GM12865 (cell line): ENCODE data around the gene MOSMO.
A peak's percentile ranks its signal among the peaks of the same experiment; 100 is the strongest.
"Not testable (repeated sequence)": the region's sequence is repeated elsewhere in the genome, so short reads cannot be mapped to it uniquely, and the experiment has no call there.

Source experiments
- DNase-seq: peaks from one replicate; pipeline ENCODE4 v3.0.0; 2010; ENCODE audit warnings: low read depth
- H3K4me3 ChIP-seq: 2 replicates; pipeline ENCODE4 v1.5.1; 2011; ENCODE audit warnings: mild to moderate bottlenecking, low read depth, low read length, control low read depth
- CTCF ChIP-seq: IDR thresholded peaks from 2 replicates; pipeline ENCODE4 v1.5.1; 2011; ENCODE audit warnings: low read length, control low read depth, low read depth, inconsistent platforms; ENCODE audit not compliant: insufficient read depth; ENCODE audit errors: missing control alignments

MOSMO gene

DNA sequence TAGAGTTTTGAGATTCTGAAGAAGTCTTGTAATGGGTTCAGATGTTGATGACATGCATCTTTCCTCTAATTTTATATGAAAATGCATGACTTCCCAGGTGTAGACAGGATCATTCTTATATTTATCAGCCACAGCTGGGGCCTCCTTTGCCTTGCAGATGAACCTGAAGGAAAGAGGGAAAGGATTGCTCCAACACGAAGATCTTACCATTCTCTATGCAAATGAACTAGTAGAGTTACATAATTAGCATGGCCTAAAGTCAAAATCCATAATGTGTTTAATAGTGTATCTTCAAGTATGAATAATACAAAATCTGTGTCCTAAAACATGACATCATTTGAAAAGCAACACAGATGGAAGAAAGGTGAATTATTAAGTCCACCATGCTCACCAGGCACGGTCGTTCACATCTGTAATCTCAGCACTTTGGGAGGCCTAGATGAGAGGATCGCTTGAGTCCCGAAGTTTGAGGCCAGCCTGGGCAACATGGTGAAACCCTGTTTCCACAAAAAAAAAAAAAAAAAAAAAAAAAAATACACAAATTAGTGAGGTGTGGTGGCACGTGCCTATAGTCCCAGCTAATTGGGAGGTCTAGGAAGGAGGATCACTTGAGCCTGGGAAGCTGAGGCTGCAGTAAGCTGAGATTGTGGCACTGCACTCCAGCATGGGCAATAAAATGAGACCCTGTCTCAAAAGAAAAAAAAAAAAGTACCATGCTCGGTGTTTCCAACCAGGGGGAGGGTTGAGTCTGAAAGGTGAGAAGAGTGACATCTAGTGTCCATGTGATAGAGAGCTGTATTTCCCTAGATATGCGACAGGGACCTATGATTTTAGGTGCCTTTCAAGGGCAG, 90.7 kb downstream of the MOSMO start:
- TF ChIP-seq CTCF, result peak; percentile 69
- no peak overlapping the region for H3K4me3 ChIP-seq
- peak; percentile 66 for DNase-seq

DNA sequence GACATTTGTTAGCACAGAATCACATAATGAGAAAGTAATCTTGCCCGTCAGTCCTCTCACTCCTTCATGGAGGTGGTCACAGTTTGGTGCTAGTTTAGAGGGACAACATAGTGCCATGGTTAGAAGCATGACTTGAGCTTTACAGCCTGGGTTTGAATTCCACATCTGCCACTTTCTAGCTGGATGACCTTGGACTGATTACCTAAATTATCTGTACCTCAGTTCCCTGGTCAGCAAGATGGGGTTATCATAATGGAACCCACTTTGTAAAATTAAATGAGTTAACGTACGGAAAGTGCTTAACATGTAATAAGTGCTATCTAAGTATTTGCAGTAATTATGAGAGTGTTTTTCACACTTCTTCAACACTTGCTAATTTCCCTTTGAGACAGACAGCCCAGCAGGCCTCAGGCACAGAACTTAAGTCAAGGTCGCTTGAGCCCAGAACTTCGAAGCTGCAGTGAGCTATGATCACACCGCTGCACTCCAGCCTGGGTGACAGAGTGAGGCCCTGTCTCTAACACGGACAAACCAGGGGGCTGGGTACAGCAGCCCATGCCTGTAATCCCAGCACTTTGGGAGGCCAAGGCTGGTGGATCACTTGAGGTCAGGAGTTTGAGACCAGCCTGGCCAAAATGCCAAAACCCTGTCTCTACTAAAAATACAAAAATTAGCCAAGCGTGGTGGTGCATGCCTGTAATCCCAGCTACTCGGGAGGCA, 91.5 kb downstream of the MOSMO start:
- H3K4me3 ChIP-seq, result no peak overlapping the region
- no peak for DNase-seq
- TF ChIP-seq CTCF, result no peak

- no peak for DNase-seq
- no peak overlapping the region for H3K4me3 ChIP-seq
- no peak for TF ChIP-seq CTCF
Measured at GRCh38 chr16:22103441-22103840, 95.5 kb downstream of the MOSMO start.

GRCh38 chr16:22109258-22109898, 101.5 kb downstream of the MOSMO start:
- peak; percentile 15 for DNase-seq
- H3K4me3 ChIP-seq, result no peak overlapping the region
- no peak for TF ChIP-seq CTCF

GRCh38 chr16:22111629-22112028, 103.7 kb downstream of the MOSMO start:
- DNase-seq, H3K4me3 ChIP-seq: not testable (repeated sequence)

- no peak for DNase-seq
- TF ChIP-seq CTCF, result no peak
- no peak overlapping the region for H3K4me3 ChIP-seq
Measured at GRCh38 chr16:22116095-22116700, 108.3 kb downstream of the MOSMO start.

DNA sequence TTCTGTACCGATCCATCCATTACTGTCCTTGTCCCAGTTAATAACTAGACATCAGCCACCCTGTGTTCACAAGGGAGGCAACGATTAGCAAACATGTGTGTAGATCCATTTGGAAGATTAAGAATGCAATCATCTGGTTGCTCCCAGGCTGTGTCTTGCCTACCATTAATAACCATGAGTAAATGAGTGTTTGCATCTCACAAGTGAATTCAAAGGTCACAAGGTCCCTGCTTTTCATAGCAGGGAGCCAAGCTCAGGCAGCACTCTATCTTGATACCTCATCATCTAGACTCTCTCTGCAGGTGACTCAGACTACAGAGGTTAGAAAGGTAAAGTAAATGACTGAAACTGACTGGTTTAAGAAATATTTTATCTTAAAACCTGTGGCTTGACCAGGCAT, 109.7 kb downstream of the MOSMO start:
- H3K4me3 ChIP-seq, result no peak overlapping the region
- TF ChIP-seq CTCF, result no peak
- DNase-seq, result no peak
